Fibroblast of lung (primary cell): ENCODE data around the gene CYP1A2. TPM values are rescaled to one million over a fixed set of nuclear protein-coding genes. Genes with fewer than 3 reads are reported as not detected.

Experiments used
- DNase-seq, 2 donors: peaks; one replicate each; pipeline versions ENCODE4 v3.0.0 to v3.0.0-alpha.2; 2010; ENCODE audit warnings: low read depth in 2 of 2
- H2AFZ ChIP-seq: 2 replicates; pipeline ENCODE4 v1.5.1; 2012; ENCODE audit warnings: low read length, control low read depth, inconsistent platforms
- H3K27ac ChIP-seq: 2 replicates; pipeline ENCODE4 v1.5.1; 2011; ENCODE audit warnings: low read length, control low read depth; ENCODE audit not compliant: insufficient read depth
- H3K27me3 ChIP-seq: 2 replicates; pipeline ENCODE4 v1.5.1; 2011; ENCODE audit warnings: mild to moderate bottlenecking, low read length; ENCODE audit not compliant: control insufficient read depth, insufficient read depth
- H3K36me3 ChIP-seq: 2 replicates; pipeline ENCODE4 v1.5.1; 2011; ENCODE audit warnings: low read length; ENCODE audit not compliant: control insufficient read depth, insufficient read depth
- H3K4me1 ChIP-seq: 2 replicates; pipeline ENCODE4 v1.5.1; 2011; ENCODE audit warnings: low read length; ENCODE audit not compliant: control insufficient read depth, insufficient read depth; ENCODE audit errors: extremely low read depth
- H3K4me2 ChIP-seq: 2 replicates; pipeline ENCODE4 v1.5.1; 2011; ENCODE audit warnings: low read length, control low read depth; ENCODE audit not compliant: insufficient read depth; ENCODE audit errors: extremely low read depth
- H3K4me3 ChIP-seq, 4 experiments: fragments of 200-600 bp in 1 of 4; sonication (generic) in 1 of 4; replicated peaks in 1 of 4; 2 replicates each; pipeline ENCODE4 v1.5.1; 2011 to 2016; ENCODE audit warnings: low read length in 4 of 4, low read depth in 3 of 4, mild to moderate bottlenecking in 3 of 4, control low read depth in 2 of 4, inconsistent platforms in 1 of 4, mixed read lengths in 1 of 4; ENCODE audit not compliant: insufficient read depth in 1 of 4; ENCODE audit errors: control extremely low read depth in 1 of 4
- H3K79me2 ChIP-seq: 2 replicates; pipeline ENCODE4 v1.5.1; 2012; ENCODE audit warnings: mild to moderate bottlenecking, low read length, inconsistent platforms; ENCODE audit not compliant: control insufficient read depth, insufficient read depth
- H3K9ac ChIP-seq: 2 replicates; pipeline ENCODE4 v1.5.1; 2011; ENCODE audit warnings: mild to moderate bottlenecking, low read length, control low read depth; ENCODE audit not compliant: insufficient read depth
- H3K9me3 ChIP-seq: 2 replicates; pipeline ENCODE4 v1.5.1; 2012; ENCODE audit warnings: low read depth, low read length; ENCODE audit not compliant: control insufficient read depth, insufficient read depth
- H4K20me1 ChIP-seq: 2 replicates; pipeline ENCODE4 v1.5.1; 2011; ENCODE audit warnings: low read length; ENCODE audit not compliant: control insufficient read depth, insufficient read depth; ENCODE audit errors: extremely low read depth
- EZH2 ChIP-seq: IDR thresholded peaks from 2 replicates; pipeline ENCODE4 v1.5.1; 2012; ENCODE audit warnings: low read length, control low read depth, mild to moderate bottlenecking; ENCODE audit errors: missing control alignments
- polyA plus RNA-seq, 2 donors: library from polyadenylated mRNA; depleted of rRNA in 1 of 2; stranded (reverse) in 1 of 2; unstranded in 1 of 2; fragments of >200 nt; gene quantifications; 2 replicates each; pipeline ENCODE4 v1.2.1, GENCODE V29; 2011 to 2012; ENCODE audit warnings: missing spikeins in 1 of 2
- total RNA-seq: library from RNA; depleted of rRNA; stranded (reverse); fragments of >200 nt; gene quantifications from 2 replicates; pipeline ENCODE4 v1.2.1, GENCODE V29; 2014
- TF ChIP-seq, protein P1 (sequence below), 2 donors: IDR thresholded peaks in 1 of 2; conservative IDR thresholded peaks in 1 of 2; 1 replicate in 1 of 2; 2 replicates in 1 of 2; pipeline ENCODE4 v1.5.1; 2011 to 2012; ENCODE audit warnings: low read length in 2 of 2, control low read depth in 1 of 2, inconsistent platforms in 1 of 2, low read depth in 1 of 2, mild to moderate bottlenecking in 1 of 2

Gene CYP1A2
- total and polyA plus RNA-seq, 2 donors (not counting 1 experiment from before 2014, with no cell fraction given) = not detected

DNA sequence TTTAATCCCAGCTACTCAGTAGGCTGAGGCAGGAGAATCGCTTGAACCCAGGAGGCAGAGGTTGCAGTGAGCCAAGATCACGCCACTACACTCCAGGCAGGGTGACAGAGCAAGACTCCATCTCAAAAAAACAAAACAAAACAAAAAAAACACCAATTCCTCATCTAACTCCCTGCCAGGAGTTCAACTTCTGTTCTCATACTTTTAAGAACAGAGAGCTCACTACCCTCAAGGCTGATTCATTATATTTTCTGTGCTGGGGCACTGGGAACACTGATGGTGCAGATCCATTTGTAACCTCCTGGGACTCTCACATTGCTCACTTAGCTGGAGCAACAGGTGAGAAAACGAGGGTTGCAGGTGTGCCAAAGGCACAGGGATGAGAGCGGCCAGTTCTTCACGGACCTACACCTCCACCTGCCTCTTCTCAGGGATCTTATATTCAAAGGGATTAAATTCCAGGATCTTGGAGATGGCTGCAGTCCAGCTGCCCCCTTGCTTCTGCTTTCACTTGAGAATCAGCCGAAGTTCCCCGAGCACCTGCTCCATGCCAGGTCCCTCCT, 20.9 kb downstream of the CYP1A2 start:
- H3K36me3 ChIP-seq = no peaks in the 10 kb centered on the region
- H3K4me3 ChIP-seq = no peak overlapping the region
- H4K20me1 ChIP-seq = no peaks in the 10 kb centered on the region
- H3K79me2 ChIP-seq = no peaks in the 10 kb centered on the region
- no peaks in the 10 kb centered on the region for H3K4me1 ChIP-seq
- no peak overlapping the region for H3K4me2 ChIP-seq
- H3K9ac ChIP-seq = no peak overlapping the region
- no peak overlapping the region for H3K27ac ChIP-seq
- no peak for DNase-seq
- H3K9me3 ChIP-seq = no peaks in the 10 kb centered on the region
- H3K27me3 ChIP-seq = peaks cover 2% of the 10 kb centered on the region
- no peak overlapping the region for H2AFZ ChIP-seq
- TF ChIP-seq EZH2 = no peak
- TF ChIP-seq, protein P1, sequence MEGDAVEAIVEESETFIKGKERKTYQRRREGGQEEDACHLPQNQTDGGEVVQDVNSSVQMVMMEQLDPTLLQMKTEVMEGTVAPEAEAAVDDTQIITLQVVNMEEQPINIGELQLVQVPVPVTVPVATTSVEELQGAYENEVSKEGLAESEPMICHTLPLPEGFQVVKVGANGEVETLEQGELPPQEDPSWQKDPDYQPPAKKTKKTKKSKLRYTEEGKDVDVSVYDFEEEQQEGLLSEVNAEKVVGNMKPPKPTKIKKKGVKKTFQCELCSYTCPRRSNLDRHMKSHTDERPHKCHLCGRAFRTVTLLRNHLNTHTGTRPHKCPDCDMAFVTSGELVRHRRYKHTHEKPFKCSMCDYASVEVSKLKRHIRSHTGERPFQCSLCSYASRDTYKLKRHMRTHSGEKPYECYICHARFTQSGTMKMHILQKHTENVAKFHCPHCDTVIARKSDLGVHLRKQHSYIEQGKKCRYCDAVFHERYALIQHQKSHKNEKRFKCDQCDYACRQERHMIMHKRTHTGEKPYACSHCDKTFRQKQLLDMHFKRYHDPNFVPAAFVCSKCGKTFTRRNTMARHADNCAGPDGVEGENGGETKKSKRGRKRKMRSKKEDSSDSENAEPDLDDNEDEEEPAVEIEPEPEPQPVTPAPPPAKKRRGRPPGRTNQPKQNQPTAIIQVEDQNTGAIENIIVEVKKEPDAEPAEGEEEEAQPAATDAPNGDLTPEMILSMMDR (conservative IDR thresholded peaks at IDR 0.05 in 1 of 2, IDR thresholded peaks at IDR 0.05 in 1 of 2; ENCODE audit: low read depth in 1 of 2, low read length in 2 of 2) = no peak

DNA sequence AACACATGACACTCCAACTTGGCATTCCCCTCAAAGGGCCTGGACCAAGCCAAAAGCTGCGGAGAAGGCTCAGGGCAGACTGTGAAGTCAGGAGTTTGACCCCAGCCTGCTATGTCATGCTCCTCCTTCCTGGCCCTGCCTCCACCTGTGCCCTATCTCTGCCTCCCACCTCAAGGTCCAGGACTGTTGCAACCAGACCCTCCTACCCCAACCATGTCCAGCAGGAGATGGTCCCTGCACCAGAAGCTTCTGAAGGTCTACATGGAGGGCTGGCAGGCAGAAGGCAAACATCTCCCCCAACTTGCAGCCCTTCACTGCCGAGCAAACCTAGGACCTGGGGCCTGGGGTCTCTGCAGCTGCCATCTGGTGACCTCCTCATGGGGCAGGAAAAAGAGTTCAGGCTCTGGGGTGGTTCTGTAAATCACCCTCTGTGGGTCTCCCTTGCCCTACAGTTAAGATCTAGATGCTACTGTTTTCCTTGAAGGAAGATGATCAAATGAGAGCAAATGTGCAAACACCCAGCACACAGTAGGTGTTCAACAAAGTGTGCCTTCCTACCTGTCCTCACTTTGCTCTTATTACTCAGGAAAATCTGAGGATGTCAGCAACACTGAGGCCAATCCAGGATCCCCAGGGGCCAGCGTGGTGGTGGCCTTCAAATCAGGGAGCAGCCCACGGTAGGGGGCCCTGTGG, 21.7 kb downstream of the CYP1A2 start:
- H4K20me1 ChIP-seq = no peaks in the 10 kb centered on the region
- H3K4me1 ChIP-seq = no peaks in the 10 kb centered on the region
- H3K4me3 ChIP-seq = no peak overlapping the region
- no peak overlapping the region for H2AFZ ChIP-seq
- no peak overlapping the region for H3K27ac ChIP-seq
- no peaks in the 10 kb centered on the region for H3K36me3 ChIP-seq
- no peak for DNase-seq
- H3K4me2 ChIP-seq = no peak overlapping the region
- H3K79me2 ChIP-seq = no peaks in the 10 kb centered on the region
- H3K9me3 ChIP-seq = no peaks in the 10 kb centered on the region
- no peak overlapping the region for H3K9ac ChIP-seq
- peaks cover 2% of the 10 kb centered on the region for H3K27me3 ChIP-seq
- TF ChIP-seq, protein P1 (conservative IDR thresholded peaks at IDR 0.05 in 1 of 2, IDR thresholded peaks at IDR 0.05 in 1 of 2; ENCODE audit: low read depth in 1 of 2, low read length in 2 of 2) = no peak
- TF ChIP-seq EZH2 = no peak

DNA sequence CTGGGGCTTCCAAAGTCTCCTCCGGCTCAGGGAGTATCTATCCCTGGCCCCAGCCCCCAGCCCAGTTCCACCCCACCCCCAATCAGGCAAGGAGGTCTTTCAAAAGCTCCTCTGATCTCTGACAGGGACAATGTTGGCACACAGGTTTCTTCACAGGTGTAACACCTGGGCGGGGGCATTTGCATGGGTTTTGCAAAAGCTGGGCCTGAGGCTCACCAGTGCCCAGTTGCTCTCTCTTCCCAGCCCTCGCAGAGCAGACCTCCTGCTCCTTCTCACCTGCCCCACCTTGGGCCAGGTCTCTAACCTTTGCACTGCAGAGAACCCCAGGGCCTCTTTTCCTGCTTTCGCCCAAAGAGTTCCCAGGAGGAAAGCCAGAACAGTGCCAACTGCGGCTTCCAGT, 24.7 kb downstream of the CYP1A2 start:
- Histone ChIP-seq H3K4me2 (no peak overlapping the region), H3K79me2 (no peaks in the 10 kb centered on the region), H3K9me3 (no peaks in the 10 kb centered on the region), H4K20me1 (no peaks in the 10 kb centered on the region), H3K4me1 (no peaks in the 10 kb centered on the region), H3K9ac (no peak overlapping the region), H3K27ac (no peak overlapping the region), H3K36me3 (no peaks in the 10 kb centered on the region), H3K4me3 (no peak overlapping the region), H3K27me3 (peaks cover 2% of the 10 kb centered on the region), H2AFZ (no peak overlapping the region)
- TF ChIP-seq, protein P1 (conservative IDR thresholded peaks at IDR 0.05 in 1 of 2, IDR thresholded peaks at IDR 0.05 in 1 of 2; ENCODE audit: low read depth in 1 of 2, low read length in 2 of 2) = no peak
- no peak for TF ChIP-seq EZH2
- no peak for DNase-seq
